Neural crest cell (in vitro differentiated cells): ENCODE results near the gene ISG20. TPM values are rescaled to one million over a fixed set of nuclear protein-coding genes. Genes with fewer than 3 reads are reported as not detected.
A peak's percentile ranks its signal among the peaks of the same experiment; 100 is the strongest.

Source experiments
- DNase-seq: peaks from one replicate; pipeline ENCODE4 v3.0.0; 2021; ENCODE audit warnings: low read depth, mixed read lengths, low spot score
- H3K27ac Mint-ChIP-seq: one replicate; pipeline ENCODE4 v1.8.0; 2021; ENCODE audit warnings: mild to moderate bottlenecking, mixed read lengths; ENCODE audit not compliant: unreplicated experiment
- H3K27me3 Mint-ChIP-seq: 2 replicates; pipeline ENCODE4 v1.8.0; 2021; ENCODE audit warnings: low read depth, mild to moderate bottlenecking, mixed read lengths
- H3K36me3 Mint-ChIP-seq: 2 replicates; pipeline ENCODE4 v1.8.0; 2021; ENCODE audit warnings: low read depth, mild to moderate bottlenecking, mixed read lengths
- H3K4me1 Mint-ChIP-seq: 2 replicates; pipeline ENCODE4 v1.8.0; 2021; ENCODE audit warnings: mixed read lengths
- H3K4me3 Mint-ChIP-seq: one replicate; pipeline ENCODE4 v1.8.0; 2021; ENCODE audit warnings: mild to moderate bottlenecking, mixed read lengths
- H3K9me3 Mint-ChIP-seq: 2 replicates; pipeline ENCODE4 v1.8.0; 2021; ENCODE audit warnings: mixed read lengths
- CTCF ChIP-seq: fragments of 200-600 bp; sonication (generic); conservative IDR thresholded peaks from 2 replicates; pipeline ENCODE4 v1.5.0; 2021; ENCODE audit warnings: antibody characterized with exemption, mild to moderate bottlenecking
- microRNA-seq: library from miRNA; unstranded; fragments of <30 nt; microRNA quantifications from one replicate; pipeline ENCODE4, GENCODE V29; 2020
- total RNA-seq: library from RNA; stranded (reverse); gene quantifications from 2 replicates; pipeline ENCODE4 v1.2.1, GENCODE V29; 2021

Gene ISG20
- total RNA-seq, 1 donor from 2014 or later: 1.5 TPM

DNA sequence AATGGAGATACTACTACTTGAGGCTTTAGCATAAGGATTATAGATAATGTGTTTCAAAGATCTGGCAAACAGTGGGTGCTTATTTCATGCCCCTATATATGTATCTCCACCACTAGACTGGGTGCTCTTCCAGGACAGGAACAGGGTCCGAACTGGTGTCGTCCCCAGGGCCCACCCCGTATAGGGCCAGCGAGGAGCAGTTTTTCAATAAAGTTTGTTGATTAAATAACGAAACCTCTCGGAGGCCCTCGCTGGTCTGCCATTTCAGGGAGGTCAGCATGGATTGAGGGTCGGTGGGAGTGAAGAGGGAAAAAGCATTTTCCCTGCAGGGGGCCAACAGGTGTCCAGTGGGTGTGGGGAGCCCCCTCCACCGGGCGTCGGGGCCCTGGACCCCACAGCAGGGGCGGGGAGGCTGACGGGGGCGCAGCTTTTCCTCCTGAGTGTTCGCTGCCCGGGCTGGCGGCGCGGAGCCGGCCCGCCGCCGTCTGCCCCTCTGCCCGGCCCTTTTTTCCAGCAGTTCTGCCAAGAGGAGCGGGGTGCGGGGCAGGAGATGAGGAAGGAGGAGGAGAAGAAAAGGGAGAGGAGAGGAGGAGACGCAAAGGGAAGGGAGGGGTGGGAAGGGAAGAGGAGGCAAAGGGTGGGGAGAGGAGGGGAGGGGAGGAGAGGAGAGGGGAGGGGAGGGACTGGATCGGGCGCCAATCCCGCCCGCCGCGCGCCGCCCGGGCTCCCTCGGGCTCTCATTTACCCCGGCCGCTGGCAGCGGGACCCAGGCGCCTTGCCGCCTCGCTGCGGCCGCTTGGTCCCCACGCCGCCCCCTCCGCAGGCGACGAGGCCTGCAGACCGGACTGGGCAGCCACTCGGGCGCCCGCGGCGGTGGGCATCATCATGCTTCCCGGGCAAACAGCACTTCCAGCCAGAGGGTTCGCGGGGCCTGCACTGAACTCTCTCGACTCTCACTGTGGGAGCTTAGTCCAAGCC is 66.3 kb downstream of the ISG20 start:
- H3K27ac Mint-ChIP-seq: no peak overlapping the region
- peak overlapping the region; percentile 80 for H3K4me3 Mint-ChIP-seq
- H3K9me3 Mint-ChIP-seq: no peaks in the 10 kb centered on the region
- DNase-seq: no peak
- peaks cover 39% of the 10 kb centered on the region for H3K27me3 Mint-ChIP-seq
- TF ChIP-seq CTCF: no peak
- H3K4me1 Mint-ChIP-seq: peaks cover 10% of the 10 kb centered on the region
- no peaks in the 10 kb centered on the region for H3K36me3 Mint-ChIP-seq

- DNase-seq: no peak
- no peak for TF ChIP-seq CTCF
- no peaks in the 10 kb centered on the region for H3K9me3 Mint-ChIP-seq
- H3K36me3 Mint-ChIP-seq: no peaks in the 10 kb centered on the region
- peaks cover 39% of the 10 kb centered on the region for H3K27me3 Mint-ChIP-seq
- H3K27ac Mint-ChIP-seq: no peak overlapping the region
- peak overlapping the region; percentile 53 for H3K4me3 Mint-ChIP-seq
- H3K4me1 Mint-ChIP-seq: peaks cover 10% of the 10 kb centered on the region
Observed at GRCh38 chr15:88705769-88706165, 67.0 kb downstream of the ISG20 start.

Small RNA genes lying within 50 kb of the gene (microRNA-seq; reads per million reads assigned to microRNA genes)
- 37.3 reads per million, percentile 45 among the genes with 10 or more reads in this experiment for gene MIR1179
- gene MIR3529: not detected
- gene MIR7-2: not detected

Other genes starting within 250 kb of the ISG20 start
- 25.9 and 28.2 TPM in 2 replicates for gene MRPL46, start 171.6 kb upstream of the ISG20 start, total RNA-seq
- 56.1 and 56.3 TPM in 2 replicates for gene MRPS11, start 171.3 kb upstream of the ISG20 start, total RNA-seq
- gene DET1, start 92.3 kb upstream of the ISG20 start, total RNA-seq: 14.0 and 16.1 TPM in 2 replicates
- 45.7 and 47.9 TPM in 2 replicates for gene AEN, start 17.7 kb upstream of the ISG20 start, total RNA-seq
- gene ACAN, start 164.4 kb downstream of the ISG20 start, total RNA-seq: 0.30 and 0.54 TPM in 2 replicates